WTC11 (cell line): ENCODE results near the gene TFB1M. TPM values are rescaled to one million over a fixed set of nuclear protein-coding genes. Genes with fewer than 3 reads are reported as not detected.
A peak's percentile ranks its signal among the peaks of the same experiment; 100 is the strongest.

Experiments used
- ATAC-seq: fragments of 200-7000 bp; cut with Tn5 transposase; 2 replicates; pipeline ENCODE4 v1.10.0; 2021; ENCODE audit warnings: mild to moderate bottlenecking, moderate library complexity
- CTCF ChIA-PET: fragments of 300-600 bp; sonication (Branson Sonifier 250); formaldehyde crosslinking; loops from one replicate; lab custom pipeline; 2021; ENCODE audit warnings: antibody characterized with exemption; lab: Charles Lee
- POLR2A ChIA-PET: fragments of 350-600 bp; sonication (Branson Sonifier 250); formaldehyde crosslinking; loops from one replicate; lab custom pipeline; 2021; ENCODE audit warnings: antibody characterized with exemption; lab: Charles Lee
- DNase-seq: peaks from one replicate; pipeline ENCODE4 v3.0.0; 2021; ENCODE audit warnings: low spot score
- H3K27ac Mint-ChIP-seq: 2 replicates; pipeline ENCODE4 v1.8.0; 2021; ENCODE audit warnings: mixed read lengths
- H3K27me3 Mint-ChIP-seq: 2 replicates; pipeline ENCODE4 v1.8.0; 2021; ENCODE audit warnings: low read depth, mild to moderate bottlenecking, moderate library complexity, mixed read lengths
- H3K36me3 Mint-ChIP-seq: 2 replicates; pipeline ENCODE4 v1.8.0; 2021; ENCODE audit warnings: mixed read lengths
- H3K4me1 Mint-ChIP-seq: 2 replicates; pipeline ENCODE4 v1.8.0; 2022; ENCODE audit warnings: mixed read lengths
- H3K4me3 Mint-ChIP-seq: 2 replicates; pipeline ENCODE4 v1.8.0; 2021; ENCODE audit warnings: mild to moderate bottlenecking, moderate library complexity, mixed read lengths
- H3K9me3 Mint-ChIP-seq: 2 replicates; pipeline ENCODE4 v1.8.0; 2021; ENCODE audit warnings: mixed read lengths
- ETV6 ChIP-seq: sonication (generic); formaldehyde crosslinking; IDR thresholded peaks from 2 replicates; pipeline ENCODE4 v1.8.1; 2022; ENCODE audit warnings: mild to moderate bottlenecking, missing genetic modification reagents
- MAX ChIP-seq: sonication (generic); formaldehyde crosslinking; IDR thresholded peaks from 2 replicates; pipeline ENCODE4 v1.8.0; 2022; ENCODE audit warnings: mild to moderate bottlenecking, missing genetic modification reagents
- MXD4 ChIP-seq: fragments of 250-450 bp; sonication (Bioruptor Pico); IDR thresholded peaks from 2 replicates; pipeline ENCODE4 v1.8.0; 2021; ENCODE audit warnings: mild to moderate bottlenecking, moderate library complexity, borderline replicate concordance
- NFYB ChIP-seq: sonication (generic); formaldehyde crosslinking; conservative IDR thresholded peaks from 2 replicates; pipeline ENCODE4 v1.8.0; 2022; ENCODE audit warnings: low read depth, missing genetic modification reagents
- RELA ChIP-seq: sonication (generic); formaldehyde crosslinking; IDR thresholded peaks from 2 replicates; pipeline ENCODE4 v1.8.1; 2022; ENCODE audit warnings: missing genetic modification reagents, mild to moderate bottlenecking, borderline replicate concordance
- SMAD4 ChIP-seq: sonication (generic); formaldehyde crosslinking; IDR thresholded peaks from 2 replicates; pipeline ENCODE4 v1.8.0; 2022; ENCODE audit warnings: mild to moderate bottlenecking, missing genetic modification reagents
- TEAD1 ChIP-seq: sonication (generic); formaldehyde crosslinking; IDR thresholded peaks from 2 replicates; pipeline ENCODE4 v1.8.0; 2022; ENCODE audit warnings: mild to moderate bottlenecking, missing genetic modification reagents
- ZNF121 ChIP-seq: sonication (generic); formaldehyde crosslinking; IDR thresholded peaks from 2 replicates; pipeline ENCODE4 v1.8.0; 2023; ENCODE audit warnings: missing genetic modification reagents
- ZNF219 ChIP-seq: sonication (generic); formaldehyde crosslinking; IDR thresholded peaks from 2 replicates; pipeline ENCODE4 v1.8.0; 2023; ENCODE audit warnings: missing genetic modification reagents, mild to moderate bottlenecking, borderline replicate concordance
- ZNF263 ChIP-seq: sonication (generic); formaldehyde crosslinking; IDR thresholded peaks from 2 replicates; pipeline ENCODE4 v1.8.1; 2022; ENCODE audit warnings: low read depth, mild to moderate bottlenecking, moderate library complexity, missing genetic modification reagents
- total RNA-seq: library from RNA; stranded (reverse); gene quantifications from 3 replicates; pipeline ENCODE4 v1.2.3, GENCODE V29; 2021
- TF ChIP-seq, protein P1 (sequence below): sonication (generic); formaldehyde crosslinking; IDR thresholded peaks from 2 replicates; pipeline ENCODE4 v1.8.1; 2023; ENCODE audit warnings: mild to moderate bottlenecking, missing genetic modification reagents, borderline replicate concordance
- TF ChIP-seq, protein P2 (sequence below): sonication (generic); formaldehyde crosslinking; IDR thresholded peaks from 2 replicates; pipeline ENCODE4 v1.8.1; 2022; ENCODE audit warnings: mild to moderate bottlenecking, moderate library complexity, missing genetic modification reagents
- TF ChIP-seq, protein P3 (sequence below): fragments of 250-450 bp; sonication (Bioruptor Pico); IDR thresholded peaks from 2 replicates; pipeline ENCODE4 v1.9.0; 2021; ENCODE audit warnings: mild to moderate bottlenecking

The TFB1M gene
- total RNA-seq, 1 experiment from 2014 or later = 41.8 TPM

- TF ChIP-seq, protein P1, sequence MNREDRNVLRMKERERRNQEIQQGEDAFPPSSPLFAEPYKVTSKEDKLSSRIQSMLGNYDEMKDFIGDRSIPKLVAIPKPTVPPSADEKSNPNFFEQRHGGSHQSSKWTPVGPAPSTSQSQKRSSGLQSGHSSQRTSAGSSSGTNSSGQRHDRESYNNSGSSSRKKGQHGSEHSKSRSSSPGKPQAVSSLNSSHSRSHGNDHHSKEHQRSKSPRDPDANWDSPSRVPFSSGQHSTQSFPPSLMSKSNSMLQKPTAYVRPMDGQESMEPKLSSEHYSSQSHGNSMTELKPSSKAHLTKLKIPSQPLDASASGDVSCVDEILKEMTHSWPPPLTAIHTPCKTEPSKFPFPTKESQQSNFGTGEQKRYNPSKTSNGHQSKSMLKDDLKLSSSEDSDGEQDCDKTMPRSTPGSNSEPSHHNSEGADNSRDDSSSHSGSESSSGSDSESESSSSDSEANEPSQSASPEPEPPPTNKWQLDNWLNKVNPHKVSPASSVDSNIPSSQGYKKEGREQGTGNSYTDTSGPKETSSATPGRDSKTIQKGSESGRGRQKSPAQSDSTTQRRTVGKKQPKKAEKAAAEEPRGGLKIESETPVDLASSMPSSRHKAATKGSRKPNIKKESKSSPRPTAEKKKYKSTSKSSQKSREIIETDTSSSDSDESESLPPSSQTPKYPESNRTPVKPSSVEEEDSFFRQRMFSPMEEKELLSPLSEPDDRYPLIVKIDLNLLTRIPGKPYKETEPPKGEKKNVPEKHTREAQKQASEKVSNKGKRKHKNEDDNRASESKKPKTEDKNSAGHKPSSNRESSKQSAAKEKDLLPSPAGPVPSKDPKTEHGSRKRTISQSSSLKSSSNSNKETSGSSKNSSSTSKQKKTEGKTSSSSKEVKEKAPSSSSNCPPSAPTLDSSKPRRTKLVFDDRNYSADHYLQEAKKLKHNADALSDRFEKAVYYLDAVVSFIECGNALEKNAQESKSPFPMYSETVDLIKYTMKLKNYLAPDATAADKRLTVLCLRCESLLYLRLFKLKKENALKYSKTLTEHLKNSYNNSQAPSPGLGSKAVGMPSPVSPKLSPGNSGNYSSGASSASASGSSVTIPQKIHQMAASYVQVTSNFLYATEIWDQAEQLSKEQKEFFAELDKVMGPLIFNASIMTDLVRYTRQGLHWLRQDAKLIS = no peak
- no peak for TF ChIP-seq ZNF121
Measured at GRCh38 chr6:155301867-155302266, 12.4 kb downstream of the TFB1M start (continued).

DNA sequence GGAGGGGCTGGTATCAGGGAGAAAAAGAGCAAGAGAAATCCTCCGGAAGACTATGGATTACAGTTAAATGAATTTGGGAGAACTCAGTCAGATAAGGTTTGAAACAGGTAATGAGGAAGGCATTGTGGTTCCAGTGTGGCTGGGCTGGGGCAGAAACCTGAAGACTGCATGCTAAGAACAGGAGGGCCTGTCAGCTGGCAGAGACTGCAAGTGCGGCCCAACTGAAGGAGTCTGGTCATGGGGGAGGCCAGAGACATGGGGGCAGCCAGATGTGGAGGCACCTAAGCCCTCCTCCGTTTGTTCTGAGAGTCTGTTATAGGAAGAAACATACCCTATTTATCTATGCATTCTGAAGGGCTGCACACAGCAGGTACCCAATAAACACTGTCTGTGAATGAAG is 16.6 kb downstream of the TFB1M start:
- ChIA-PET CTCF (no interaction called here), POLR2A (no interaction called here)
- H3K27me3 Mint-ChIP-seq = no peaks in the 10 kb centered on the region
- TF ChIP-seq ZNF121 = no peak
- no peak for TF ChIP-seq RELA (CRISPR knock-in tag)
- TF ChIP-seq MXD4 (CRISPR knock-in tag) = no peak
- no peak for TF ChIP-seq SMAD4 (CRISPR knock-in tag)
- TF ChIP-seq NFYB = no peak
- no peak for TF ChIP-seq TEAD1
- no peak for TF ChIP-seq ZNF219 (CRISPR knock-in tag)
- TF ChIP-seq ETV6 (CRISPR knock-in tag) = no peak
- no peak for TF ChIP-seq ZNF263 (CRISPR knock-in tag)
- TF ChIP-seq, protein P2, sequence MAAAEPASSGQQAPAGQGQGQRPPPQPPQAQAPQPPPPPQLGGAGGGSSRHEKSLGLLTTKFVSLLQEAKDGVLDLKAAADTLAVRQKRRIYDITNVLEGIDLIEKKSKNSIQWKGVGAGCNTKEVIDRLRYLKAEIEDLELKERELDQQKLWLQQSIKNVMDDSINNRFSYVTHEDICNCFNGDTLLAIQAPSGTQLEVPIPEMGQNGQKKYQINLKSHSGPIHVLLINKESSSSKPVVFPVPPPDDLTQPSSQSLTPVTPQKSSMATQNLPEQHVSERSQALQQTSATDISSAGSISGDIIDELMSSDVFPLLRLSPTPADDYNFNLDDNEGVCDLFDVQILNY (CRISPR knock-in tag) = no peak
- TF ChIP-seq, protein P3, sequence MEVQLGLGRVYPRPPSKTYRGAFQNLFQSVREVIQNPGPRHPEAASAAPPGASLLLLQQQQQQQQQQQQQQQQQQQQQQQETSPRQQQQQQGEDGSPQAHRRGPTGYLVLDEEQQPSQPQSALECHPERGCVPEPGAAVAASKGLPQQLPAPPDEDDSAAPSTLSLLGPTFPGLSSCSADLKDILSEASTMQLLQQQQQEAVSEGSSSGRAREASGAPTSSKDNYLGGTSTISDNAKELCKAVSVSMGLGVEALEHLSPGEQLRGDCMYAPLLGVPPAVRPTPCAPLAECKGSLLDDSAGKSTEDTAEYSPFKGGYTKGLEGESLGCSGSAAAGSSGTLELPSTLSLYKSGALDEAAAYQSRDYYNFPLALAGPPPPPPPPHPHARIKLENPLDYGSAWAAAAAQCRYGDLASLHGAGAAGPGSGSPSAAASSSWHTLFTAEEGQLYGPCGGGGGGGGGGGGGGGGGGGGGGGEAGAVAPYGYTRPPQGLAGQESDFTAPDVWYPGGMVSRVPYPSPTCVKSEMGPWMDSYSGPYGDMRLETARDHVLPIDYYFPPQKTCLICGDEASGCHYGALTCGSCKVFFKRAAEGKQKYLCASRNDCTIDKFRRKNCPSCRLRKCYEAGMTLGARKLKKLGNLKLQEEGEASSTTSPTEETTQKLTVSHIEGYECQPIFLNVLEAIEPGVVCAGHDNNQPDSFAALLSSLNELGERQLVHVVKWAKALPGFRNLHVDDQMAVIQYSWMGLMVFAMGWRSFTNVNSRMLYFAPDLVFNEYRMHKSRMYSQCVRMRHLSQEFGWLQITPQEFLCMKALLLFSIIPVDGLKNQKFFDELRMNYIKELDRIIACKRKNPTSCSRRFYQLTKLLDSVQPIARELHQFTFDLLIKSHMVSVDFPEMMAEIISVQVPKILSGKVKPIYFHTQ (CRISPR knock-in tag) = no peak
- TF ChIP-seq MAX (CRISPR knock-in tag) = no peak
- peaks cover 57% of the 10 kb centered on the region for H3K36me3 Mint-ChIP-seq
- no peak for ATAC-seq
- no peak overlapping the region for H3K4me3 Mint-ChIP-seq
- H3K9me3 Mint-ChIP-seq = no peaks in the 10 kb centered on the region
- H3K27ac Mint-ChIP-seq = no peak overlapping the region
- H3K4me1 Mint-ChIP-seq = peaks cover 14% of the 10 kb centered on the region
- no peak for DNase-seq

GRCh38 chr6:155292711-155293110 is 21.6 kb downstream of the TFB1M start:
- DNase-seq (no peak), ATAC-seq (no peak)
- TF ChIP-seq, protein P1 = no peak
- peak; percentile 82 for TF ChIP-seq ZNF121
- TF ChIP-seq, all 79 proteins: peak for 1
- peak overlapping the region; percentile 81 for H3K27ac Mint-ChIP-seq
- ChIA-PET POLR2A (no interaction called here), CTCF (no interaction called here)
- H3K36me3 Mint-ChIP-seq = peaks cover 67% of the 10 kb centered on the region
- no peaks in the 10 kb centered on the region for H3K9me3 Mint-ChIP-seq
- no peak overlapping the region for H3K4me3 Mint-ChIP-seq
- no peaks in the 10 kb centered on the region; the same call in 1 of the 2 replicates for H3K4me1 Mint-ChIP-seq
- no peaks in the 10 kb centered on the region for H3K27me3 Mint-ChIP-seq
